ENCODE measurements around the gene CAPN15. TPM values are rescaled to one million over a fixed set of nuclear protein-coding genes. Genes with fewer than 3 reads are reported as not detected.

The CAPN15 gene
- total RNA-seq, 2 experiments from 2014 or later: 76.4 to 81.2 TPM

DNA sequence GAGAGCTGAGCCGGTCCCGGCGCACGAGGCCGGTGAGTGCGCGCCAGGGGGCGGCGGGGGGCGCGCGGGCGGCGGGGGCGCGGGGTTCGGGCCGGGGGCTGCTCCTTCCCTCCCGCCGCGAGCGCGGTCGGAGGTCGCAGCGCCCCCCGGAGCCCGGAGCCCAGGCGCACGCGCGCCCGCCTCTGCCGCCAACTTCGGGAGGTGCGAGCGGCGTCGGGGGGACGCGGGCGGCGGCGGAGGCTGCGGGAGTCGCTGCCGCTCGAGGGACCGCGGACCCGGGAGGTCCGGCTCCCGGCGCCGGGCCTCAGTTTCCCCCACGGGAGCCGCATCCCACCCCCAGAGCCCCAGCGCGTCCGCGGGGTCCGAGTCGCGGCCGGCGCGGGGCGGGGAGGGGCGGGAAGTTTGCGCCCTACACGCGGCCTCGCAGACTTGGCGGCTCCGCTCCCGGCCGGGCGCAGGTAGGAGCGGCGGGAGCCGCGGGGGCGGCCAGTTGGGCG, 32.7 kb downstream of the CAPN15 start, which contains the start of gene PRR35:
Gene PRR35, plus strand, starts transcription at position 191 of the 497 bp plus-strand sequence. CDS start 2,901 bp downstream, outside the sequence.
- peaks cover 6% of the 10 kb centered on the region for H3K27me3 Mint-ChIP-seq
- no peaks in the 10 kb centered on the region for H3K4me1 Mint-ChIP-seq (ENCODE audit: low read depth)
- no peak within 1 kb of the TSS for H3K27ac Mint-ChIP-seq
- H3K9me3 Mint-ChIP-seq: no peaks in the 10 kb centered on the region
- intact Hi-C loops (cut with micrococcal nuclease): no loop called here
- no peak within 1 kb of the TSS for H3K4me3 Mint-ChIP-seq
- no peaks in the 10 kb centered on the region for H3K36me3 Mint-ChIP-seq (ENCODE audit: low read depth)
- POLR2A ChIA-PET: no interaction called here
- CTCF ChIA-PET: no interaction called here
- no peak for ATAC-seq
- TF ChIP-seq, protein P1, sequence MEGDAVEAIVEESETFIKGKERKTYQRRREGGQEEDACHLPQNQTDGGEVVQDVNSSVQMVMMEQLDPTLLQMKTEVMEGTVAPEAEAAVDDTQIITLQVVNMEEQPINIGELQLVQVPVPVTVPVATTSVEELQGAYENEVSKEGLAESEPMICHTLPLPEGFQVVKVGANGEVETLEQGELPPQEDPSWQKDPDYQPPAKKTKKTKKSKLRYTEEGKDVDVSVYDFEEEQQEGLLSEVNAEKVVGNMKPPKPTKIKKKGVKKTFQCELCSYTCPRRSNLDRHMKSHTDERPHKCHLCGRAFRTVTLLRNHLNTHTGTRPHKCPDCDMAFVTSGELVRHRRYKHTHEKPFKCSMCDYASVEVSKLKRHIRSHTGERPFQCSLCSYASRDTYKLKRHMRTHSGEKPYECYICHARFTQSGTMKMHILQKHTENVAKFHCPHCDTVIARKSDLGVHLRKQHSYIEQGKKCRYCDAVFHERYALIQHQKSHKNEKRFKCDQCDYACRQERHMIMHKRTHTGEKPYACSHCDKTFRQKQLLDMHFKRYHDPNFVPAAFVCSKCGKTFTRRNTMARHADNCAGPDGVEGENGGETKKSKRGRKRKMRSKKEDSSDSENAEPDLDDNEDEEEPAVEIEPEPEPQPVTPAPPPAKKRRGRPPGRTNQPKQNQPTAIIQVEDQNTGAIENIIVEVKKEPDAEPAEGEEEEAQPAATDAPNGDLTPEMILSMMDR (IDR thresholded peaks at IDR 0.05): no peak
- no peak for DNase-seq

DNA sequence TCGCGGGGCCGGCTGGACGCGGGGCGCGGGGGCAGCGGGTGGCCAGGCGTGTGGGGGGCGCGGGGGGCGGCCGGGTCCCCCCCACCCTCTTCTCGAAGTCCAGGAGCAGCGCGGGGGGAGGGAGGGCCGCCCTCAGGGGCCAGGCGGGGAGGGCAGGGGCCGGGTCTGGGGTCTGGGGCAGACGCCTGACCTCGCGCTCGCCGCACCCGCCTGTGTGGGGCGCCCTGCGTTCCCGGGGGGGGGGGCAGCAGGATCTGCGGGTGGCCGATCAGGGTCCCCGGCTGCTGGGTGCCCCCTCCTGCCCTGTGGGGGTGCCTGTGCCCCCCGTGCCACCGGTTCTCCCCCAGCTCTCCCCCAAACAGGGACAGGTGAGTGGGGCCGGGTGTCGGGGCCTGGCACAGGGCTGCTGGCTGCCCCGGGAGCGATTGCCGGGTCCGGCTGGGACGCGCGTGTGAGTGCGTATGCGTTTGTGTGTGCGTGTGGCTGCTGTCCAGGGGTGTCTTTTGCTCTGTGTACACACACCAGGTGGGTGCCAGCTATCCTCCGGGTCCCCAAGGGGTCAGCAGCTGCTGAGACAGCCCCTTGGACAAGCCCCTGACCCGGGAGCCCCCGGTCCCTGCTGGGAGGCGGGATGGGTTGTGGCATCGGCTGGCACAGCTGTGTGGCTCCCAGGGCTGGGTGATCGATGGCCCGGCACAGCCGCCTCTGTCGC, 33.3 kb downstream of the CAPN15 start:
- ChIA-PET POLR2A (no interaction called here), CTCF (no interaction called here)
- intact Hi-C loops (cut with micrococcal nuclease): no loop called here
- TF ChIP-seq, protein P1 (IDR thresholded peaks at IDR 0.05): no peak
- Mint-ChIP-seq H3K27me3 (peaks cover 6% of the 10 kb centered on the region), H3K27ac (no peak overlapping the region), H3K4me3 (no peak overlapping the region), H3K4me1 (ENCODE audit: low read depth) (no peaks in the 10 kb centered on the region), H3K9me3 (no peaks in the 10 kb centered on the region), H3K36me3 (ENCODE audit: low read depth) (no peaks in the 10 kb centered on the region)
- DNase-seq (no peak), ATAC-seq (no peak)

DNA sequence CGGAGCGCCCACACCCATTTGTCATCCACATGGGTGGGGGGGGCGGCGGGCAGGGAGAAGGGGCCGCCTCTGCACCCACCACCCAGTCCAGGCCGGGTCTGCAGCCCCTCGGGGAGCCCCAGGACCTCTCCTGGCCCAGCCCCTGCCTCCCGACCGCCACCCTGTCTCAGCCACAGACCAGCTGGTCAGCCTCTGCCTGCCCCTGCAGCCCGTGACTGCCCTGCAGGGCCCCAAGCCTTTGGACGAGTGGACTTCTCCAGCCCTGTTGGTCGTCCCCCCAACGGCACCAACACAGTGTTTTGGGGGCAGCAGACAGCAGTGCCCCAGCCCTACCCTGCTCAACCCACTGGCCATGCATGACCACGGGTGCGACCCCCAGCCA, 33.9 kb downstream of the CAPN15 start:
- CTCF ChIA-PET: no interaction called here
- ATAC-seq: no peak
- Mint-ChIP-seq H3K4me3 (no peak overlapping the region), H3K36me3 (ENCODE audit: low read depth) (no peaks in the 10 kb centered on the region), H3K4me1 (ENCODE audit: low read depth) (peaks cover 1% of the 10 kb centered on the region), H3K9me3 (no peaks in the 10 kb centered on the region), H3K27me3 (peaks cover 6% of the 10 kb centered on the region), H3K27ac (no peak overlapping the region)
- POLR2A ChIA-PET: no interaction called here
- TF ChIP-seq, protein P1 (IDR thresholded peaks at IDR 0.05): no peak
- no peak for DNase-seq
- intact Hi-C loops (cut with micrococcal nuclease): no loop called here

GRCh38 chr16:561957-562938, 34.7 kb downstream of the CAPN15 start:
- TF ChIP-seq, protein P1 (IDR thresholded peaks at IDR 0.05): no peak
- ATAC-seq (no peak), DNase-seq (no peak)
- H3K36me3 Mint-ChIP-seq (ENCODE audit: low read depth): no peaks in the 10 kb centered on the region
- POLR2A ChIA-PET: no interaction called here
- H3K4me1 Mint-ChIP-seq (ENCODE audit: low read depth): peaks cover 10% of the 10 kb centered on the region
- H3K27me3 Mint-ChIP-seq: peaks cover 6% of the 10 kb centered on the region
- H3K27ac Mint-ChIP-seq: no peak overlapping the region
- no peaks in the 10 kb centered on the region for H3K9me3 Mint-ChIP-seq
- intact Hi-C loops (cut with micrococcal nuclease): no loop called here
- CTCF ChIA-PET: no interaction called here
- H3K4me3 Mint-ChIP-seq: no peak overlapping the region
